A673 (cell line): ENCODE data around the gene CHRNE.

Source experiments
- EZH2 ChIP-seq: fragments of 200-600 bp; sonication (generic); IDR thresholded peaks from 2 replicates; pipeline ENCODE4 v1.6.1; 2017; ENCODE audit warnings: borderline replicate concordance, low read depth, mild to moderate bottlenecking, mixed read lengths, antibody characterized with exemption, low read length; ENCODE audit not compliant: poor library complexity, severe bottlenecking
- TF ChIP-seq, protein P1 (sequence below): fragments of 300-800, 200-600 bp; sonication (generic); conservative IDR thresholded peaks from 2 replicates; pipeline ENCODE4 v1.5.1; 2017; ENCODE audit warnings: low read depth, mild to moderate bottlenecking, antibody characterized with exemption, low read length, moderate library complexity, mixed read lengths

DNA sequence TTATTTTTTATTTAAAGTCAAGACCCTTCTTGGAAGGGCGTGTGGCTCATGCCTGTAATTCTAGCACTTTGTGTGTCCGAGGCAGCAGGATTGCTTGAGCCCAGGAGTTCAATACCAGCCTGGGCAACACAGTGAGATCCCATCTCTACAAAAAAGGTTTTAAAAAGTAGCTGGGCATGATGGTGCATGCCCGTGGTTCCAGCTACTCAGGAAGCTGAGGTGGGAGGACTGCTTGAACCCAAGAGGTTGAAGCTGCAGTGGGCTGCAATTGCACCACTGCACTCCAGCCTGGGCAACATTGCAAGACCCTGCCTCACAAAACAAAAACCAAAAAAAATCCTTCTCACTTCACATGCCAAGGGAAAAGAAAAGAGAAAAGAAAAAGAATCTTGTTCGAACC lies 40.2 kb downstream of the CHRNE start:
- TF ChIP-seq, protein P1, sequence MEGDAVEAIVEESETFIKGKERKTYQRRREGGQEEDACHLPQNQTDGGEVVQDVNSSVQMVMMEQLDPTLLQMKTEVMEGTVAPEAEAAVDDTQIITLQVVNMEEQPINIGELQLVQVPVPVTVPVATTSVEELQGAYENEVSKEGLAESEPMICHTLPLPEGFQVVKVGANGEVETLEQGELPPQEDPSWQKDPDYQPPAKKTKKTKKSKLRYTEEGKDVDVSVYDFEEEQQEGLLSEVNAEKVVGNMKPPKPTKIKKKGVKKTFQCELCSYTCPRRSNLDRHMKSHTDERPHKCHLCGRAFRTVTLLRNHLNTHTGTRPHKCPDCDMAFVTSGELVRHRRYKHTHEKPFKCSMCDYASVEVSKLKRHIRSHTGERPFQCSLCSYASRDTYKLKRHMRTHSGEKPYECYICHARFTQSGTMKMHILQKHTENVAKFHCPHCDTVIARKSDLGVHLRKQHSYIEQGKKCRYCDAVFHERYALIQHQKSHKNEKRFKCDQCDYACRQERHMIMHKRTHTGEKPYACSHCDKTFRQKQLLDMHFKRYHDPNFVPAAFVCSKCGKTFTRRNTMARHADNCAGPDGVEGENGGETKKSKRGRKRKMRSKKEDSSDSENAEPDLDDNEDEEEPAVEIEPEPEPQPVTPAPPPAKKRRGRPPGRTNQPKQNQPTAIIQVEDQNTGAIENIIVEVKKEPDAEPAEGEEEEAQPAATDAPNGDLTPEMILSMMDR = no peak
- TF ChIP-seq EZH2 = no peak
